Naive B cell (primary cell): ENCODE results near the gene L1CAM. TPM values are rescaled to one million over a fixed set of nuclear protein-coding genes. Genes with fewer than 3 reads are reported as not detected.

Source experiments
- ATAC-seq, 2 donors: fragments of 150-1000 bp; cut with Tn5 transposase; 2 replicates each; pipeline ENCODE4 v1.10.0; 2021; ENCODE audit warnings: low read depth in 2 of 2, mild to moderate bottlenecking in 2 of 2, moderate library complexity in 2 of 2
- DNase-seq: peaks from one replicate; pipeline ENCODE4 v3.0.0; 2022
- H3K27ac Mint-ChIP-seq, 6 donors: one replicate each; pipeline ENCODE4 v1.8.0; 2020 to 2022; ENCODE audit warnings: mild to moderate bottlenecking in 6 of 6, mixed read lengths in 6 of 6, moderate library complexity in 5 of 6, inconsistent platforms in 2 of 6
- H3K27me3 Mint-ChIP-seq, 3 donors: one replicate each; pipeline ENCODE4 v1.8.0; 2021 to 2022; ENCODE audit warnings: mixed read lengths in 3 of 3, mild to moderate bottlenecking in 1 of 3
- H3K36me3 Mint-ChIP-seq, 2 donors: one replicate each; pipeline ENCODE4 v1.8.0; 2020 to 2022; ENCODE audit warnings: mixed read lengths in 2 of 2, inconsistent platforms in 1 of 2, mild to moderate bottlenecking in 1 of 2
- H3K4me1 Mint-ChIP-seq, 3 donors: one replicate each; pipeline ENCODE4 v1.8.0; 2020 to 2022; ENCODE audit warnings: mixed read lengths in 3 of 3, inconsistent platforms in 1 of 3, mild to moderate bottlenecking in 1 of 3, moderate library complexity in 1 of 3
- H3K4me3 Mint-ChIP-seq, 8 donors: one replicate each; pipeline ENCODE4 v1.8.0; 2020 to 2022; ENCODE audit warnings: mild to moderate bottlenecking in 8 of 8, mixed read lengths in 8 of 8, moderate library complexity in 8 of 8, inconsistent platforms in 2 of 8
- H3K9me3 Mint-ChIP-seq, 7 donors: one replicate each; pipeline ENCODE4 v1.8.0; 2020 to 2022; ENCODE audit warnings: mixed read lengths in 7 of 7, mild to moderate bottlenecking in 5 of 7, inconsistent platforms in 2 of 7, moderate library complexity in 1 of 7
- polyA plus RNA-seq, 6 donors: library from polyadenylated mRNA; unstranded; fragments of 300-500 nt; fragmentation: Illumina TruSeq; gene quantifications; one replicate each; pipeline ENCODE4 v1.2.3, GENCODE V29; 2021; ENCODE audit warnings: low read depth in 6 of 6

L1CAM gene
- polyA plus RNA-seq, 6 donors from 2014 or later = 1.1 to 2.1 (median 1.2) TPM; not detected in 1

DNA sequence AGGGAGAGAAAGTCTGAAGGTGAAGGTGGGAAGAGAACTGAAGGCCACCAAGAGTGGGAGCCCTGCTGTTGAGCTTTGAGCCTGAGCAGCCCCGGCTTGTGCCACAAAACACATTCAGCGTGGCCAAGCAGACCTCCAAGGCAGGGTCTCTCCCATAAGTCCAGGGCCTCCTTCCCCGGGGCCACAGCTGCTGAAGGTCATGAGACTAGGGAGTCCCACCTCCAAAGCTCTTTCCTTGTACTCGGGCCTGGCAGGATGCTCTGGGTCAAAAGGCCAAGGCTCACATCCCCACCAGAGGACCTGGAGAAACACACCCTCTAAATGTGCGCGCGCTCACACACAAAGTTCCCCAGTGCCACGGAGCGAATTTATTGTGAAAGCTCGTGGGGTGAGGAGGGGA lies 43.6 kb upstream of the L1CAM start:
- peaks cover 0 to 3% (median 0%) of the 10 kb centered on the region in 7 donors for H3K9me3 Mint-ChIP-seq
- H3K27ac Mint-ChIP-seq = peak overlapping the region in 5 of 6 donors; percentile 14 to 99 (median 73)
- ATAC-seq (no peak), DNase-seq (no peak)
- H3K4me3 Mint-ChIP-seq = peak overlapping the region in 3 of 8 donors; percentile 12 to 97 (median 59)
- peaks cover 36 to 53% (median 48%) of the 10 kb centered on the region in 3 donors for H3K4me1 Mint-ChIP-seq
- H3K36me3 Mint-ChIP-seq = peaks cover 0 to 11% of the 10 kb centered on the region in 2 donors
- no peaks in the 10 kb centered on the region for H3K27me3 Mint-ChIP-seq

DNA sequence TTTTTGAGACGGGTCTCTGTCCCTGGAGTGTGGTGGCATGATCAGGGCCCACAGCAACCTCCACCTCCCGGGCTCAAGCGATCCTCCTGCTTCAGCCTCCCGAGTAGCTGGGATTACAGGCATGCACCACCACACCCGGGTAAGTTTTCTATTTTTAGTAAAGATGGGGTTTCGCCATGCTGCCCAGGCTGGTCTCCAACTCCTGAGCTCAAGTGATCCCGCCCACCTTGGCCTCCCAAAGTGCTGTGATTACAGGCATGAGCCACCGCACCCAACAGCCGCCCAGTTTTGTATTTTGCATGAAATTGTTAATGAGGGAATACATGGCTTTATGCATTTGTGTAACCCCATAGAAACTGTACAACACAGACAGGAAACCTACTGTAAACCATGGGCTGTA lies 42.9 kb upstream of the L1CAM start:
- DNase-seq (no peak), ATAC-seq (no peak)
- Mint-ChIP-seq H3K27me3 (no peaks in the 10 kb centered on the region), H3K27ac (peak overlapping the region in 4 of 6 donors; percentile 73 to 99 (median 99)), H3K36me3 (peaks cover 0 to 11% of the 10 kb centered on the region in 2 donors), H3K4me3 (peak overlapping the region in 7 of 8 donors; percentile 63 to 97 (median 92)), H3K9me3 (peaks cover 0 to 2% (median 0%) of the 10 kb centered on the region in 7 donors), H3K4me1 (peaks cover 38 to 56% (median 49%) of the 10 kb centered on the region in 3 donors)

DNA sequence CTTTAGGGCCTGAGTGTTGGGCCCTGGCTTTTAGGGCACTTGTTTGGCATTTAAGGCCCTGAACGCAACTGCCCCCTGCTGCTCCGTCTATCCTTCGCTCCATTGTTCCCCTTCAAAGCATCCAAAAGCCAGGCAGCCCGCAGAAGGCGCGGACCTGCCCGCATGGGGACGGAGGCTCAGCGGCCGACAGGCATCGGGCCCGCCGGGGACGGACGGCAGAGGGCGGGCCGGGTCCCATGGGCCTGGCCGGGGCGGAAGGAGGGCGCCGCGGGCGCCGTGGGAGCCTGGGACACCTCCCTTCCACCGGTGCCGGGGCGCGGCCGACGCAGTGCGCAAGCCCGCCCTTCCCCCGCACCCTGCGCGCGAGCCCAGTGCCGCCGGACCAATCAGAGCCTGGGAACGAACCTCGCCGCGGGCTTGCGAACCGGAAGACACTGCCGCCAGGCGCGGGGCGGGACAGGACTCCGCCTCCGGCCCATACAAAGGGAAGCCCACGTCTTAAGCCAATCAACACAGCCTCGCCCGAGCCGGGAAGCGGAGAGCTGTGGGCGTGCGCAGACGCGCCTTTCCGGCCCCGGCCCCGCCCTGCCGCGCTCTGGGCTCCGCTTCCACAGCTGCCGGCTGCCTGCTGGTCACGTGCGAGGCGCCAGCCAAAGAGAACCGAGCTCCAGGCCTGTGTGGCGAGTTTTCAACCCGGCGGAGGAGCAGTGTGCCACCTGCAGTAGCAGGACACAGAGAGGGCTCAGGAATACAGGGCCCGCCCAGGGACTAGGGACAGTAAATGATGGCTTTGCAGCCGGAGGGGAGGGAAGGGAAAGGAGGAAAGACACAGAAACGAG lies 42.2 kb upstream of the L1CAM start:
- ATAC-seq (peak; percentile 62 to 65), DNase-seq (peak; percentile 95)
- peaks cover 0 to 11% of the 10 kb centered on the region in 2 donors for H3K36me3 Mint-ChIP-seq
- H3K4me1 Mint-ChIP-seq = peaks cover 40 to 60% (median 51%) of the 10 kb centered on the region in 3 donors
- peak overlapping the region; percentile 87 to 97 (median 95) for H3K4me3 Mint-ChIP-seq
- H3K9me3 Mint-ChIP-seq = peaks cover 0 to 2% (median 0%) of the 10 kb centered on the region in 7 donors
- H3K27me3 Mint-ChIP-seq = no peaks in the 10 kb centered on the region
- peak overlapping the region; percentile 99 to 100 (median 100) for H3K27ac Mint-ChIP-seq

DNA sequence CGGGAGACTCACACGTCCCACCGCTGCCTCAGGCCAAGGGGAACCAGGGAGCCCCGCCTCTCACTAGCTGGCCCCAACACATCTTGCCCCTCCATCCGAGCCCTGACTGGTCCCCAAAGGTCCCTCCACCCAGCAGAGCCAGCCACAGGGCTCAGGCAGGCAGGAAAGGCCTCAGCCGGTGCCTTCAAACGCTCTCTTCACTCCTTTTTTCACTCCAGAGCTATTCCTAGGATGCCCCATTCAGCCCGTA lies 41.6 kb upstream of the L1CAM start:
- Mint-ChIP-seq H3K4me1 (peaks cover 45 to 65% (median 56%) of the 10 kb centered on the region in 3 donors), H3K9me3 (no peaks in the 10 kb centered on the region), H3K27me3 (no peaks in the 10 kb centered on the region), H3K36me3 (peaks cover 0 to 11% of the 10 kb centered on the region in 2 donors), H3K4me3 (peak overlapping the region; percentile 87 to 97 (median 95)), H3K27ac (peak overlapping the region; percentile 99 to 100 (median 100))
- ATAC-seq = no peak
- DNase-seq = no peak

DNA sequence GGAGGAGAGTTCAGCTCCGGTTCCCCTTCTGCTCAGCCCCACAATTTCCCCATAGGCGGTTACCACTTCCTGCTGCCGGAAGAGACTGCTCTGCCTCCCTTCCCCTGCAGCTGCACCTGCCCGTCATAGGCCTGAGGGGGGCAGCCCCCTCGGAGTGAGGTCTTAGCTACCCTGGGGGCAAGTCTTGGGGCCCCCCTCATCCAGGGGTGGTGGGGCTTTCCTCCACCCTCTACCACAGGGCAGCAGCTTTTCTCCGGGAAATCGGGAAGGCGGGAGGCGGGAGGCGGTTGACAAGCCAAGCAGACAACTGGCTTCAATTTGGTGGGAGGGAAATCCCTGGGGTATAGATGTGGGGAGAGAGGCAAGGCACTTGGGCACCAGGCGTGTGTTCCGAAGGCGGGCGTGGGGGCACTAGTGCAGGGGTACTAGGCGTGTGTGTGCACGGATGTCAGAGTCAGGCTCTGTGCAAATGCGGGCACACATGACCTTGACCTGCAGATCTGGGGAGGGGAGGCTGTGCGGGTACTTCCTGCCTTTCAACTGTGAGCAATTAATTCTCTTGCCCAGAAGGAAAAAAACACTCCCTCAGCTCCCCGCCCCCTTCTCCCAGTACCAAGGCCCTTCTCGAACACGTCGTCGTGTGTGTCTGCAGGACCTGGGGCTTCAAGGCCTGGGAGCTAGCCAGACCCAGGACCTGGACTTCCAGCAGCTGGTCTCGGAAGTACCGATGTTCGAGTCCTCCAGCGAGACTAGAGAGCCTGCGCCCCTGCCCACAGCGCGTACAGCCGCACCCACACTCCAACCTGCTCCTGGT lies 41.1 kb upstream of the L1CAM start:
- ATAC-seq = peak; percentile 56 to 61
- peaks cover 51 to 70% (median 56%) of the 10 kb centered on the region in 3 donors for H3K4me1 Mint-ChIP-seq

DNA sequence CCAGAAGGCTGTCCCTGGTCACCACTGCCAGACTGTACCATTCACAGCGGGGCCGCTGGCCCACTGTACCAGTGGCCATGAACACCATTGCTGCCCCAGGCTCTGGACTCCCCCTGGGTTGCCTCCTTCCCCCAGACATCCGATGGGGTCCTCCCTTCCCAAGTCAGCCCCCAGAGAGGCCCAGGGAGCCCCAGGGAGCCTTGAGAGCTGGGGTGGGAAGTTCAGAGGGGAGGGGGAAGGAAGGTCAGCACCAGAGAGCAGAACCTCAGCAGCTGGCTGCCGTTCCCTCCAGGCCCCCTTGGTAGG lies 40.5 kb upstream of the L1CAM start:
- ATAC-seq (no peak), DNase-seq (no peak)
- Mint-ChIP-seq H3K27me3 (no peaks in the 10 kb centered on the region), H3K4me1 (peaks cover 49 to 70% (median 51%) of the 10 kb centered on the region in 3 donors), H3K9me3 (no peaks in the 10 kb centered on the region), H3K4me3 (peak overlapping the region; percentile 87 to 97 (median 95)), H3K36me3 (peaks cover 0 to 6% of the 10 kb centered on the region in 2 donors), H3K27ac (peak overlapping the region; percentile 99 to 100 (median 100))

More for the DNA sequence above, 41.1 kb upstream of the L1CAM start:
- no peaks in the 10 kb centered on the region for H3K9me3 Mint-ChIP-seq
- H3K27ac Mint-ChIP-seq = peak overlapping the region; percentile 99 to 100 (median 100)
- H3K36me3 Mint-ChIP-seq = peaks cover 0 to 11% of the 10 kb centered on the region in 2 donors
- peak; percentile 93 for DNase-seq
- peak overlapping the region; percentile 87 to 97 (median 95) for H3K4me3 Mint-ChIP-seq
- H3K27me3 Mint-ChIP-seq = no peaks in the 10 kb centered on the region

DNA sequence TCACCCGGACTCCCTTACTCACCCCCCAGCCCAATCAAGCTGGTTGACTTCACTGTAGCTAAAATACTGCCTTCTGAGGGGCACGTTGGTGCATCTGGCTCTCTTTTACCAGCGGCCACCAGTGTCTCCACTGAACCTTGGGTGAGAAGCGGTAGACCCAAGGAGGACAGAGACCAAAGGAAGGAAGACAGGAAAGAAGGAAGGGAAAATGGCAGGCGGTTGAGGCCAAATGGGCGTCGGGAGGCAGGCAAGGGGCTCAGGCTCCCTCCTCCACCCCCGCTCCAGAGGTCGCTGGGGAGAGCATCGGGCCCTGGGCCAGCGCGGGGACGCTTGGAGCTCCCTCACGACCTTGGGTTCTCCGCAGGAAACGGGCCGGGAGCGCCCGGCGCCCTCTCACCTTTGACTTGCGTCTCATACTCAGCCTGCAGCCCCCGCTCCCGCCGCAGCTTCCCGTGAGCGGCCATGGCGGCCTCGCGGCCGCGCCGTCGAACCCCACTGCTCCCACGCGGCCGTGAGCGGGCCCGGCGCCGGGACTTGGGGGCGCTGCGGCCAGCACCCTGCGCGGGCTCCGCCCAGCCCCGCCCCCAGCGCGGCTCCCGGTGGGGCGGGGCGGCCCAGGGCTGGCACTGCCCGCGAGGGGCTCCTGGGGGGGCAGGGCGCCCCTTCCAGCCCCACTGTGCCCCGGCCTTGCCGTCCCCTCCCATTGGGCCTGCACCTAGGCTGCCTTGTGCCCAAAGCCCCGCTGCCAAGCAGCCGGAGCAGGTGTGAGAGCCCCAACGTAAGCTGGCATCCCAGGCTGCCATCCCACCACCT lies 40.0 kb upstream of the L1CAM start, which contains the start of gene ARHGAP4:
Gene ARHGAP4 (minus strand): TSS at position 526 of the 813 bp plus-strand sequence. CDS start 62 bp downstream, at position 464.
- ATAC-seq (peak; percentile 0 to 3), DNase-seq (peak; percentile 66)
- Mint-ChIP-seq H3K27me3 (no peaks in the 10 kb centered on the region), H3K27ac (peak within 1 kb of the TSS; percentile 99 to 100 (median 100)), H3K4me3 (peak within 1 kb of the TSS; percentile 87 to 97 (median 95)), H3K36me3 (peaks cover 0 to under 1% of the 10 kb centered on the region in 2 donors), H3K9me3 (no peaks in the 10 kb centered on the region), H3K4me1 (peaks cover 45 to 68% (median 49%) of the 10 kb centered on the region in 3 donors)

DNA sequence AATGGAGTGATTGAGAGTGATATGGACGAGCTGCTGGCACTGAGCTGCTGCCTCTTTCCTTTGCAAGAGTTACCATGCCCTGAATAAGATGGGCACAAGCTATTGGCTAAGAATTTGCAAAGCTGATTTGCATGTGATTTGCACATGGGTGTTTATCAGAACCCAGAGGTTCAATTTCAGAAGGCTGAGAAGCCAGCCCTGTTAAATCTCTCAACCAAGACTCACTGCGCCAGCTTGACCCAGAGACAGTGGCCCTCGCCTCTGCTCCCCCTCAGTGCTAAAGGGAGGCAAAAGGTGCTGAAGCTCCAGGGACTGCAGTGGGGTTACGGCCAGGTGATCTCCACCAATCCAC lies 39.4 kb upstream of the L1CAM start:
- Mint-ChIP-seq H3K9me3 (no peaks in the 10 kb centered on the region), H3K36me3 (no peaks in the 10 kb centered on the region), H3K27ac (peak overlapping the region; percentile 91 to 99 (median 98)), H3K4me3 (peak overlapping the region; percentile 87 to 97 (median 94)), H3K27me3 (no peaks in the 10 kb centered on the region), H3K4me1 (peaks cover 45 to 62% (median 49%) of the 10 kb centered on the region in 3 donors)
- ATAC-seq = no peak
- peak; percentile 49 for DNase-seq

DNA sequence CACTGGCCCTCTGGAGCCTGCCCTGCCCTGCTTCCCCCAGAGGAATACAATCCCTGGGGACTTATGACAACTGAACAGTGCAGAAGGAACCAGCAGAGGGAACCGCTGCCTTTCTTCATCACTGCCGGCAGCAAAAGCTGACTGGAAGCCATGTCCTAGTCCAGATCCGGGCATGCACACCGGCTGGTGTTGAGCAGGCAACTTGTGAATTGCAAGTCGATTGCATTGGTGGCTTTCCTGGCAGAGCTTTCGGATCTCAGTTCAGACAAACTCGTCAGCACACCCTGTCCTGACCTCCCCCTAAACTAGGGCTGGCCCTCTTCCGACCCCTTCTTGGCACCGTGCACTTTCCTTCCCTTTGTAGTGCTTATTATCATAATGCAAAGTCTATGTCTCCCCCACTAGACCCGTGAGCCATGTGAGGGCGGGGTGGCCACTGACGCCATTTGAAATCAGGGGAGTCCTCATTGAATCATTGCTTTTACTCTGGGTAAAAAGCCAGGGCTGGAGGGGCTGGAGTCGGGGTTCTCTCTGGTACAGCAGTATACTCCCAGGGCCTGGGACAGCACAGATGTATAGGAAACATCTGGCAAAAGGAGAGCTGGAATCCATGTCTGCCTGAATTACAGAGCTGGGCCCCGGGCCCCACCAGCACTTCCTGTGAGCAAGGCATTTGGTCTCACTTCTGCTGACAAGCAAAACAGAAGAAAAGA lies 38.3 kb upstream of the L1CAM start:
- no peaks in the 10 kb centered on the region for H3K27me3 Mint-ChIP-seq
- ATAC-seq = no peak
- peak; percentile 63 for DNase-seq
- no peaks in the 10 kb centered on the region for H3K9me3 Mint-ChIP-seq
- peak overlapping the region; percentile 59 to 99 (median 98) for H3K27ac Mint-ChIP-seq
- H3K36me3 Mint-ChIP-seq = no peaks in the 10 kb centered on the region
- peaks cover 48 to 62% (median 49%) of the 10 kb centered on the region in 3 donors for H3K4me1 Mint-ChIP-seq
- H3K4me3 Mint-ChIP-seq = peak overlapping the region; percentile 87 to 97 (median 94)

DNA sequence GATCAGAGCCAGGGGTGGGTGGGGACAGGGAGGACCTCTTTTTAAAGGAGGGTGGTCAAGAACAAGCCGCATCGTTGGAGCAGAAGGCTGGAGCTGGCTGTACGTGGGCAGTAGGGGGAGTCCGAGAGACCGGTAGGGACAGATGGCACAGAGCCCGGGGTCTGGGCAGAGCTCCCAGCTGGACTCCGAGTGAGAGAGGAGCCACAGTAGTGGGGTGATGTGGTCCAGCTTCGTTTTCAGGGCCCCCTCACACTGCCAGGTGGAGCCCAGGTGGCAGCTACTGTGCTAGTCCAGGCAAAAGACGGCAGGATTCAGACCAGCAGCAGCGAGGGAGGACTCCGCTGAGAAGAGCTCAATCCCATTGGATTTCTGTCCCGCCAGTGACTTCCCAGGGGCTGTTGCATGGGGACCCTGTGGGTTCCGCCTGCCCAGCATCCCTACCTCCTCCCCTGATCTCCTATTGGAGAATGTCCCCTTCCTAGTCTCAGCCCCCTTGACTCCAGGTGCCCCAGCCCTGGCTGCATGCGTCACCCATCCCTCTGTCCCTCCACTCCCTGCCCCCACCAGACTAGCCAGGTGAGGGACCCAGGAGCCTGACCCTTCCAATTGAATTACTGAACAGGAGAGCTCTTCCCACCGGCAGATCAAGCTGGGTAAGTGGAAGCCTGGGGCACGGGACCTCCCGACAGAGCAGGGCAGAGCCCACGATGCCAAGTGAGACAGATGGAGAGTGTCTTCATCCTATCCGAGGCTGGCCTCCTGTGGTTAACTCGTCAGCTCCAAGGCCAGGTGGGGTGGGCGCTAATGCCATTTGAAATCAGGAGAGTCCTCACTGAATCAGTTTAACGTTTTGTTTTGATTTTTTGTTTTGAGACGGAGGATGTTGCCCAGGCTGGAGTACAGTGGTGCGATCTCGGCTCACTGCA lies 37.2 kb upstream of the L1CAM start:
- no peaks in the 10 kb centered on the region for H3K36me3 Mint-ChIP-seq
- H3K27me3 Mint-ChIP-seq = no peaks in the 10 kb centered on the region
- H3K27ac Mint-ChIP-seq = peak overlapping the region in 5 of 6 donors; percentile 54 to 99 (median 89)
- H3K4me3 Mint-ChIP-seq = peak overlapping the region; percentile 87 to 97 (median 94)
- DNase-seq (no peak), ATAC-seq (no peak)
- H3K9me3 Mint-ChIP-seq = no peaks in the 10 kb centered on the region
- H3K4me1 Mint-ChIP-seq = peaks cover 39 to 51% (median 44%) of the 10 kb centered on the region in 3 donors

DNA sequence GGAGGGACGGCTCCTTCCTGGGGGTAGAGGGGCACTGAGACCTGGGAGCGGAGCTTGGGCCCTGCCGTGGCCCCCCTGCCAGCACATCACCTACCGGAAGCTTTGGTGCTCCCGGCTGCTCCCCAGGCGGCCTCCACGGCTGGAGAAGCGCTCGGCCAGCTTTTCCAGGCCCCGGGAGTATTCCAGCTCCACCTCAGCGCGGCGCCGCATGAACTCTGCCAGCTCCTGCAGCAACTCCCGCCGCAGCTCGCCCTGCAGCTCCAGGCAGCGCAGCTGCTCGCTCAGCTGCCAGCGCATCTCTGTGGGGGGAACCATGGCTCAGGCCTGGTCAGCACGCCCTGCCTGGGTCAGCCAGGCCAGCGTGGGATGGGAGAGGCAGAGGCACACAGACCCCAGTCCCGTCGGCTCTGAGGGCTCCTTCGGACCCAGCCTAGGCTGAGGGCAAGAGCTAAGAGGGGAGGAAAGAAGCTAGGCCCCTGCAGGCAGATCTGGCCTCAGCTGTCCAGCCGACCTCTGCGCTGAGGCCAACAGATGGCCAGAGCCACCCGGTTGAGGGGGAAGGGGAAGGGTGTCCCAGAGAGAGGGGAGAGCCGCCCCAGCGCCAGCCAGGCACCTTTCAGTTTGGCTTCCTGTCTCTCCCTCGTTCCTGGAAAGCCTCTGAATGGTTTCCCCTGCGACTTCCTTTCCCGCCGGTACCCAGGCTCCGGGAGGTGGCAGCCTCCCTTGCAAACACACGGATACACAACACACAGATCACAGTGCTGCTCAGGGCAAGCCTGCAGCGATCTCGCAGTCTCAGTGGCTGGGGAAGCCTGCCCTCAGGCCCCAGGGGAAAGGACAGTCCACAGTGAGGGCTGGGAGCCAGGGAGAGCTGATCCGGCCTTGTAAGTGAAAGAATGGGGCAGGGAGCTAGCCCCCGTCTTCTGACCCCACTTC lies 35.8 kb upstream of the L1CAM start:
- Mint-ChIP-seq H3K9me3 (no peaks in the 10 kb centered on the region), H3K27me3 (no peaks in the 10 kb centered on the region), H3K4me3 (peak overlapping the region in 3 of 8 donors; percentile 47 to 94 (median 49)), H3K4me1 (peaks cover 35 to 41% (median 40%) of the 10 kb centered on the region in 3 donors), H3K27ac (peak overlapping the region in 3 of 6 donors; percentile 82 to 99 (median 99)), H3K36me3 (no peaks in the 10 kb centered on the region)
- DNase-seq (no peak), ATAC-seq (no peak)
